ENCODE results near the gene RNF207. TPM values are rescaled to one million over a fixed set of nuclear protein-coding genes. Genes with fewer than 3 reads are reported as not detected.
A peak's percentile ranks its signal among the peaks of the same experiment; 100 is the strongest.

The RNF207 gene
- total RNA-seq, 5 donors from 2014 or later (not counting 1 experiment from before 2014, with no cell fraction given): 4.7 to 9.7 (median 6.9) TPM

DNA sequence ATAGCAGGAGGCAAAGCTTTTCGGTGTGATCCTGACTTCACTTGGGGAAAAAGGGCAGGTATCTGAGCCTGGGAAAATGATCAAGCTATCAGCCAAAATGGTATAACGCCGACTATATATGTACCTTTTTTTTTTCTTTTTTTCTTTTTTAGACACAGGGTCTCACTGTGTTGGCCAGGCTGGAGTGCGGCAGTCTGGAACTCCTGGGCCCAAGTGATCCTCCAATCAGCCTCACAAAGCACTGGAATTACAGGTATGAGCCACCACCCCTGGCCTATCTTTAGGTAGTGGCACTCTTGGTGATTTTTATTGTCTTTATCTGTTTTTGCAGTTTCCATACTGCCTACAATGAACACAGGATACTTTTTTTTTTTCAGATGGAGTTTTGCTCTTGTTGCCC is 31.2 kb downstream of the RNF207 start:
- CTCF ChIA-PET: no interaction called here
- no peaks in the 10 kb centered on the region for H3K9me3 Mint-ChIP-seq
- Histone ChIP-seq H3K4me1 (ENCODE audit: control insufficient read depth in 1 of 2, extremely low read depth in 1 of 2, insufficient read depth in 2 of 2, low read length in 2 of 2) (peaks cover 7 to 25% of the 10 kb centered on the region in 2 experiments), H3K9me3 (no peaks in the 10 kb centered on the region), H3K27me3 (replicated peaks in 1 of 2; ENCODE audit: control insufficient read depth in 2 of 2, extremely low read depth in 1 of 2, insufficient read depth in 2 of 2, low read length in 1 of 2) (peaks cover 9 to 42% of the 10 kb centered on the region in 2 experiments), H3K36me3 (ENCODE audit: control insufficient read depth in 2 of 2, extremely low read depth in 1 of 2, insufficient read depth in 1 of 2, low read length in 1 of 2) (peaks cover 2 to 14% of the 10 kb centered on the region in 2 donors), H3K27ac (ENCODE audit: low read length) (no peak overlapping the region), H3K4me3 (ENCODE audit: control insufficient read depth in 1 of 2, extremely low read depth in 1 of 2, low read length in 1 of 2) (no peak overlapping the region)
- peak overlapping the region; percentile 36 to 84 (median 55) for H3K4me3 Mint-ChIP-seq
- ATAC-seq (replicated peaks in 1 of 4): no peak
- peaks cover 20 to 33% of the 10 kb centered on the region in 2 donors for H3K27me3 Mint-ChIP-seq
- POLR2A ChIA-PET: interaction anchor here in 1 of 2 donors (0.6 kb wide), 1 partner anchor 1514 kb away, joined by 3 read pairs; no protein-coding TSS in a partner anchor
- no peak overlapping the region for H3K27ac Mint-ChIP-seq
- DNase-seq: no peak
- WGBS (ENCODE audit: insufficient coverage): 100% methylated on average over 1 of the region's 4 CpGs
- peaks cover 18 to 31% (median 21%) of the 10 kb centered on the region in 3 donors for H3K4me1 Mint-ChIP-seq
- peaks cover 7% of the 10 kb centered on the region for H3K36me3 Mint-ChIP-seq

DNA sequence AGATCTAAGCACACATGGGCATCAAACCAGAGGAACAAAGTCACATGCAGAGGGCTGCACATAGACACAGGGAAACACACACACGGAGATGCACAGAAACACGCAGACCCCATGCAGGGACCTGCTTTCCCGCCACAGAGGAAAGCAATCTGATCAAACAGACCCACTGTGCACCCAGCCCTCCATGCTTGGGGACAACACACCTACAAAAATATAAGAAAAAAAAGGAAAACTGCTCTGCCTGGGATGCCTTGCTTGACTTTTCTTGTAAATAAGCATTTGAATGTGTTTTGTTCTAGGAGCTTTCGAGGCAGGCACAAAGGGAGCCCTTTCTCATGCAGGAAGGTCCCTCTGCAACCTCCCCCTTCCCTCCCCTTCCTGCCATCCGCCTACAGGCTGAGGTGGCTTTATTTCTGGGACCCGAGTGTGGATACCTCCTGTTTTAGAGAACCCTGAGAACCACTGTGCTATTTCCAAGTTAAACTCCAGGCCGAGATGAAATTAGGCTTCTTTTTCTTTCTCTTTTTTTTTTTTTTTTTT is 33.4 kb downstream of the RNF207 start:
- Mint-ChIP-seq H3K36me3 (no peaks in the 10 kb centered on the region), H3K9me3 (no peaks in the 10 kb centered on the region), H3K4me3 (no peak overlapping the region), H3K27me3 (peaks cover 29 to 47% of the 10 kb centered on the region in 2 donors), H3K4me1 (peaks cover 13 to 19% (median 14%) of the 10 kb centered on the region in 3 donors), H3K27ac (peak overlapping the region in 1 of 2 donors; percentile 36)
- CTCF ChIA-PET: interaction anchor here in 1 of 2 donors (0.7 kb wide), 1 partner anchor 26 kb away, joined by 5 read pairs; no protein-coding TSS in a partner anchor
- WGBS (ENCODE audit: insufficient coverage): 48% methylated on average over 2 of the region's 7 CpGs
- Histone ChIP-seq H3K27ac (ENCODE audit: low read length) (no peak overlapping the region), H3K9me3 (no peaks in the 10 kb centered on the region), H3K27me3 (replicated peaks in 1 of 2; ENCODE audit: control insufficient read depth in 2 of 2, extremely low read depth in 1 of 2, insufficient read depth in 2 of 2, low read length in 1 of 2) (peaks cover 18 to 60% of the 10 kb centered on the region in 2 experiments), H3K36me3 (ENCODE audit: control insufficient read depth in 2 of 2, extremely low read depth in 1 of 2, insufficient read depth in 1 of 2, low read length in 1 of 2) (no peaks in the 10 kb centered on the region), H3K4me1 (ENCODE audit: control insufficient read depth in 1 of 2, extremely low read depth in 1 of 2, insufficient read depth in 2 of 2, low read length in 2 of 2) (peaks cover 8 to 24% of the 10 kb centered on the region in 2 experiments), H3K4me3 (ENCODE audit: control insufficient read depth in 1 of 2, extremely low read depth in 1 of 2, low read length in 1 of 2) (no peak overlapping the region)
- ATAC-seq (replicated peaks in 1 of 4) (no peak), DNase-seq (no peak)
- POLR2A ChIA-PET: interaction anchor here in 1 of 2 donors (0.6 kb wide), 1 partner anchor 123 kb away, joined by 8 read pairs; no protein-coding TSS in a partner anchor

- Histone ChIP-seq H3K27me3 (replicated peaks in 1 of 2; ENCODE audit: control insufficient read depth in 2 of 2, extremely low read depth in 1 of 2, insufficient read depth in 2 of 2, low read length in 1 of 2) (peaks cover 18 to 67% of the 10 kb centered on the region in 2 experiments), H3K4me1 (ENCODE audit: control insufficient read depth in 1 of 2, extremely low read depth in 1 of 2, insufficient read depth in 2 of 2, low read length in 2 of 2) (peaks cover 3 to 22% of the 10 kb centered on the region in 2 experiments), H3K27ac (ENCODE audit: low read length) (no peak overlapping the region), H3K36me3 (ENCODE audit: control insufficient read depth in 2 of 2, extremely low read depth in 1 of 2, insufficient read depth in 1 of 2, low read length in 1 of 2) (no peaks in the 10 kb centered on the region), H3K4me3 (ENCODE audit: control insufficient read depth in 1 of 2, extremely low read depth in 1 of 2, low read length in 1 of 2) (no peak overlapping the region), H3K9me3 (no peaks in the 10 kb centered on the region)
- DNase-seq (no peak), ATAC-seq (replicated peaks in 1 of 4) (no peak)
- ChIA-PET CTCF (interaction anchor here in 1 of 2 donors (0.7 kb wide), 1 partner anchor 1652 kb away, joined by 3 read pairs; no protein-coding TSS in a partner anchor), POLR2A (interaction anchor here in 1 of 2 donors (0.6 kb wide), 1 partner anchor 122 kb away, joined by 8 read pairs; no protein-coding TSS in a partner anchor)
- H3K4me3 Mint-ChIP-seq: no peak overlapping the region
- WGBS (ENCODE audit: insufficient coverage): 43% methylated on average over 8 of the region's 17 CpGs
- H3K9me3 Mint-ChIP-seq: no peaks in the 10 kb centered on the region
- H3K36me3 Mint-ChIP-seq: no peaks in the 10 kb centered on the region
- H3K4me1 Mint-ChIP-seq: peaks cover 5 to 13% (median 8%) of the 10 kb centered on the region in 3 donors
- H3K27me3 Mint-ChIP-seq: peaks cover 32 to 51% of the 10 kb centered on the region in 2 donors
- H3K27ac Mint-ChIP-seq: no peak overlapping the region
These were observed 34.2 kb downstream of the RNF207 start for GRCh38 chr1:6239950-6240768.

DNA sequence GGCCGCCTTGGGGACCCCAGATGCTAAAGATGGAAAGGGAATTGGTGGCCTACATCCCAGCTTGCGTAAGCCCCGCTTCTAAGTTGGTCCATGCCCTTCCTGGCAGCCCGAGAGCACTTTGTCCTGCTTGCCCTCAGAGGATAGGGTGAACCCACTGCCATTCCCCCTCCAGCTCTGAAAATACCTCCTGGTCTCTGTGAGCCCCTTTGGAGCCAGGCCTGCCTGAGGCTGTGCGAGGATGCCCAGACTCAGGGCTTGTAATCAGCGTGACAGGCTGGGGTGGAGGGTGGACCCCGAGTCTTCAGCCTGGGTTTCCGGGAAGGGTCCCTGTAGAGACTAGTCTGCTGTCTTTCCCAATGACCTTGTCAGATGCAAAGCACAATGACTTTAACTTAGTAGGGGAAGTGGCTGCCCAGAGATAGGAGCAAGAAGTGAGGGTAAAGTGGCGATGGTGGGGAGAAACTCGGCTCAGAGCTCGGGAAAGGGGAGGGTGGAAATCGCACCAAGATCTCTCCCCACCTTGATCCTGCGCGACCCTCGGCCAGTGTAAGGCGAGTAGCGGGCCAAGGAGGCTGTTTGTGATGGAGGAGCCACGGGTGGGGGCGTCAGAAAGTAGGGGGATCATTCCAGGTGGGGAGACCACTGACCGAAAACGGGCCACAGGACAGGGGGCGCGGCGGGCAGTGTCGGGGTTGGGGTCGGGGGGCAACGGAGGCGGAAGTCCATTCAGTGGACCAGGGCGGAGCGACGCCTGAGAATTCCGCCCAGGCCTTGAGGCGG is 35.4 kb downstream of the RNF207 start:
- H3K4me3 Mint-ChIP-seq: peak overlapping the region in 1 of 3 donors; percentile 42
- CTCF ChIA-PET: no interaction called here

GRCh38 chr1:6241887-6242740 is 36.2 kb downstream of the RNF207 start:
- Mint-ChIP-seq H3K36me3 (no peaks in the 10 kb centered on the region), H3K9me3 (no peaks in the 10 kb centered on the region), H3K27me3 (peaks cover 38 to 62% of the 10 kb centered on the region in 2 donors), H3K4me1 (peaks cover 12 to 17% (median 13%) of the 10 kb centered on the region in 3 donors), H3K27ac (no peak overlapping the region), H3K4me3 (no peak overlapping the region)
- no peak for DNase-seq
- ChIA-PET CTCF (interaction anchor here in 1 of 2 donors (0.8 kb wide), 1 partner anchor 201 kb away, joined by 6 read pairs; no protein-coding TSS in a partner anchor), POLR2A (no interaction called here)
- no peak for ATAC-seq (replicated peaks in 1 of 4)
- no peaks in the 10 kb centered on the region for H3K36me3 ChIP-seq (ENCODE audit: control insufficient read depth in 2 of 2, extremely low read depth in 1 of 2, insufficient read depth in 1 of 2, low read length in 1 of 2)
- H3K27me3 ChIP-seq (replicated peaks in 1 of 2; ENCODE audit: control insufficient read depth in 2 of 2, extremely low read depth in 1 of 2, insufficient read depth in 2 of 2, low read length in 1 of 2): peaks cover 18 to 86% of the 10 kb centered on the region in 2 experiments
- no peak overlapping the region for H3K4me3 ChIP-seq (ENCODE audit: control insufficient read depth in 1 of 2, extremely low read depth in 1 of 2, low read length in 1 of 2)
- WGBS (ENCODE audit: insufficient coverage): 1% methylated on average over 87 of the region's 99 CpGs
- peaks cover 3 to 33% of the 10 kb centered on the region in 2 experiments for H3K4me1 ChIP-seq (ENCODE audit: control insufficient read depth in 1 of 2, extremely low read depth in 1 of 2, insufficient read depth in 2 of 2, low read length in 2 of 2)
- H3K9me3 ChIP-seq: no peaks in the 10 kb centered on the region
- no peak overlapping the region for H3K27ac ChIP-seq (ENCODE audit: low read length)

More for the DNA sequence above, 35.4 kb downstream of the RNF207 start:
- POLR2A ChIA-PET: no interaction called here
- DNase-seq (no peak), ATAC-seq (replicated peaks in 1 of 4) (no peak)
- H3K27me3 ChIP-seq (replicated peaks in 1 of 2; ENCODE audit: control insufficient read depth in 2 of 2, extremely low read depth in 1 of 2, insufficient read depth in 2 of 2, low read length in 1 of 2): peaks cover 18 to 78% of the 10 kb centered on the region in 2 experiments
- H3K4me1 Mint-ChIP-seq: peaks cover 5 to 10% (median 8%) of the 10 kb centered on the region in 3 donors
- H3K9me3 Mint-ChIP-seq: no peaks in the 10 kb centered on the region
- no peak overlapping the region for H3K4me3 ChIP-seq (ENCODE audit: control insufficient read depth in 1 of 2, extremely low read depth in 1 of 2, low read length in 1 of 2)
- no peak overlapping the region for H3K27ac Mint-ChIP-seq
- peaks cover 3 to 28% of the 10 kb centered on the region in 2 experiments for H3K4me1 ChIP-seq (ENCODE audit: control insufficient read depth in 1 of 2, extremely low read depth in 1 of 2, insufficient read depth in 2 of 2, low read length in 2 of 2)
- H3K27me3 Mint-ChIP-seq: peaks cover 32 to 54% of the 10 kb centered on the region in 2 donors
- H3K27ac ChIP-seq (ENCODE audit: low read length): no peak overlapping the region
- no peaks in the 10 kb centered on the region for H3K36me3 Mint-ChIP-seq
- WGBS (ENCODE audit: insufficient coverage): 15% methylated on average over 28 of the region's 33 CpGs
- H3K9me3 ChIP-seq: no peaks in the 10 kb centered on the region
- no peaks in the 10 kb centered on the region for H3K36me3 ChIP-seq (ENCODE audit: control insufficient read depth in 2 of 2, extremely low read depth in 1 of 2, insufficient read depth in 1 of 2, low read length in 1 of 2)

All from T-cell (primary cell).